GM23338 (cell line): Measurements from ENCODE around the gene DLX2. TPM values are rescaled to one million over a fixed set of nuclear protein-coding genes. Genes with fewer than 3 reads are reported as not detected.

Experiments used
- ATAC-seq: fragments of 200-7000 bp; cut with Tn5 transposase; 3 replicates; pipeline ENCODE4 v1.9.1; 2020
- DNase-seq: peaks from one replicate; pipeline ENCODE4 v3.0.0-alpha.2; 2015; ENCODE audit warnings: low spot score
- H2AFZ ChIP-seq: fragments of 200-600 bp; sonication (generic); 2 replicates; pipeline ENCODE4 v1.8.0; 2016; ENCODE audit warnings: antibody characterized with exemption, mild to moderate bottlenecking, moderate library complexity
- H3F3A ChIP-seq: fragments of 200-600 bp; sonication (generic); replicated peaks from 2 replicates; pipeline ENCODE4 v1.8.0; 2017; ENCODE audit warnings: antibody characterized with exemption, mixed run types, low read depth
- H3K27ac ChIP-seq: fragments of 200-600 bp; sonication (generic); 2 replicates; pipeline ENCODE4 v1.6.1; 2016; ENCODE audit warnings: low read depth
- H3K27me3 ChIP-seq: fragments of 200-600 bp; sonication (generic); 2 replicates; pipeline ENCODE4 v1.8.0; 2016; ENCODE audit warnings: mild to moderate bottlenecking, mixed run types, moderate library complexity; ENCODE audit not compliant: insufficient read depth
- H3K36me3 ChIP-seq: fragments of 200-600 bp; sonication (generic); 2 replicates; pipeline ENCODE4 v1.8.0; 2016; ENCODE audit warnings: mild to moderate bottlenecking; ENCODE audit not compliant: insufficient read depth
- H3K4me1 ChIP-seq: fragments of 200-600 bp; sonication (generic); 2 replicates; pipeline ENCODE4 v1.8.0; 2016; ENCODE audit warnings: mild to moderate bottlenecking, moderate library complexity; ENCODE audit not compliant: insufficient read depth
- H3K4me2 ChIP-seq: fragments of 200-600 bp; sonication (generic); 2 replicates; pipeline ENCODE4 v1.7.1; 2017; ENCODE audit warnings: mixed run types
- H3K4me3 ChIP-seq: fragments of 200-600 bp; sonication (generic); 2 replicates; pipeline ENCODE4 v1.6.1; 2016; ENCODE audit warnings: mixed run types
- H3K79me2 ChIP-seq: fragments of 200-600 bp; sonication (generic); replicated peaks from 2 replicates; pipeline ENCODE4 v1.8.0; 2017; ENCODE audit warnings: mild to moderate bottlenecking; ENCODE audit not compliant: insufficient read depth
- H3K9me2 ChIP-seq: fragments of 200-600 bp; sonication (generic); 2 replicates; pipeline ENCODE4 v1.8.0; 2017; ENCODE audit not compliant: insufficient read depth
- H4K20me1 ChIP-seq: fragments of 200-600 bp; sonication (generic); replicated peaks from 2 replicates; pipeline ENCODE4 v1.8.0; 2017; ENCODE audit warnings: mild to moderate bottlenecking; ENCODE audit not compliant: insufficient read depth
- H3K27ac Mint-ChIP-seq: 2 replicates; pipeline ENCODE4 v1.8.0; 2020; ENCODE audit warnings: inconsistent platforms, mild to moderate bottlenecking, moderate library complexity, mixed read lengths
- H3K27me3 Mint-ChIP-seq: 3 replicates; pipeline ENCODE4 v1.8.0; 2022; ENCODE audit warnings: low read depth, mild to moderate bottlenecking, moderate library complexity, mixed read lengths, inconsistent platforms; ENCODE audit not compliant: insufficient read depth, poor library complexity
- H3K36me3 Mint-ChIP-seq: 3 replicates; pipeline ENCODE4 v1.8.0; 2021; ENCODE audit warnings: low read depth, mild to moderate bottlenecking, inconsistent platforms, moderate library complexity, mixed read lengths
- H3K4me1 Mint-ChIP-seq: 3 replicates; pipeline ENCODE4 v1.8.0; 2020; ENCODE audit warnings: mild to moderate bottlenecking, inconsistent platforms, mixed read lengths
- H3K4me3 Mint-ChIP-seq: 3 replicates; pipeline ENCODE4 v1.8.0; 2021; ENCODE audit warnings: moderate library complexity, mild to moderate bottlenecking, inconsistent platforms, mixed read lengths
- H3K9me3 Mint-ChIP-seq: 3 replicates; pipeline ENCODE4 v1.8.0; 2020; ENCODE audit warnings: moderate library complexity, mild to moderate bottlenecking, inconsistent platforms, mixed read lengths
- CREB1 ChIP-seq: fragments of 250-450 bp; sonication (Bioruptor Pico); IDR thresholded peaks from 2 replicates; pipeline ENCODE4 v1.5.0; 2020; ENCODE audit warnings: low read depth, mild to moderate bottlenecking, moderate library complexity
- EZH2 ChIP-seq: fragments of 200-600 bp; sonication (generic); IDR thresholded peaks from one replicate; pipeline ENCODE4 v1.8.0; 2017; ENCODE audit warnings: antibody characterized with exemption, mild to moderate bottlenecking, low read depth; ENCODE audit not compliant: unreplicated experiment
- EZH2phosphoT487 ChIP-seq: fragments of 200-600 bp; sonication (generic); IDR thresholded peaks from one replicate; pipeline ENCODE4 v1.8.1; 2018; ENCODE audit warnings: antibody characterized with exemption; ENCODE audit not compliant: unreplicated experiment
- JUNB ChIP-seq: IDR thresholded peaks from one replicate; pipeline ENCODE4 v1.6.1; 2016; ENCODE audit warnings: antibody characterized with exemption; ENCODE audit not compliant: unreplicated experiment
- NANOG ChIP-seq: IDR thresholded peaks from 2 replicates; pipeline ENCODE4 v1.6.1; 2016; ENCODE audit warnings: antibody characterized with exemption, borderline replicate concordance
- STAT1 ChIP-seq: IDR thresholded peaks from one replicate; pipeline ENCODE4 v1.6.1; 2016; ENCODE audit warnings: antibody characterized with exemption; ENCODE audit not compliant: unreplicated experiment
- polyA plus RNA-seq: library from polyadenylated mRNA; unstranded; fragments of >200 nt; fragmentation: Nextera tagmentation; extraction: Ambion mirVana; gene quantifications from 2 replicates; pipeline ENCODE4 v1.2.1, GENCODE V29; 2016
- total RNA-seq: library from RNA; depleted of rRNA; stranded (reverse); fragments of >200 nt; shearing (Covaris generic); gene quantifications from 2 replicates; pipeline ENCODE4 v1.2.3, GENCODE V29; 2014
- TF ChIP-seq, protein P1 (sequence below): IDR thresholded peaks from one replicate; pipeline ENCODE4 v1.6.1; 2018; ENCODE audit warnings: antibody characterized with exemption; ENCODE audit not compliant: unreplicated experiment
- TF ChIP-seq, protein P2 (sequence below): IDR thresholded peaks from 2 replicates; pipeline ENCODE4 v1.6.1; 2016; ENCODE audit warnings: antibody characterized with exemption
- TF ChIP-seq, protein P3 (sequence below): fragments of 250-450 bp; sonication (Bioruptor Pico); IDR thresholded peaks from 2 replicates; pipeline ENCODE4 v1.5.0; 2020; ENCODE audit warnings: mild to moderate bottlenecking, moderate library complexity

Gene DLX2
- total and polyA plus RNA-seq, 2 experiments from 2014 or later = 0.08 to 0.24 TPM

DNA sequence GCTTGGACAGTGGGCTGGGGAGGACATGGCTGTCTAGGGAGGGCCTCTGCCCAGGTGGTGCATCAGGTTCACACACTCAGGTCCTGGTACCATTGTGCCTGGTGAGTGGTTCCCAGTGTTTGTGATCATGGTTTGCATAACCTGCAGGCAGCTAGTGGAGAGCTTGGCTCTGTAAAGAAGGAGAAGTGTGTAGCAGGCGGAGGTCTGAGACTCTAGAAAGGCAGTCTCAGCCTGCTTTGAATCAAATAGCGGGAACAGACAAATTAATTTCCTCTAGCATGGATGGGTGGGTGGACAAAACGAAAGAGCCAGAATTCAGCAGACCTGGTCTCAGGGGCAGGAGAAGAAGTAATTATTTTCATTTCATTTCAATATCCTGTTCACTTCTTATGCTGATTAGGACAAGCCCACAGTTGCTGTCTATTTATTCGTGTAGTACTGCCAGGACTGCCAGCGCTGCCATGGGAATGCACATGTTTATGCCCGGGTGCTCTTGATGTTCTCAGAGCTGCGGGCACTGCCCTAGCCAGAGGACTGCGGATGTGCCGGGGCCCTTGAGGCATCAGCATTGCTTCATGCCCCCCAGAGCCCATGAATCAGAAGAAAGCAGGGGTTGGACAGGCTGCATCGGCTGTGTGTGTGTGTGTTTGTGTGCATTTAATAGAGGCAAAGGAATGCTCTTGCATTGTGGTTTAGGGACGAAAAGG lies 45.4 kb upstream of the DLX2 start:
- Mint-ChIP-seq H3K27me3 (peaks cover 9% of the 10 kb centered on the region), H3K9me3 (peaks cover 5% of the 10 kb centered on the region; the same call in 1 of the 3 replicates), H3K36me3 (0 out of 3 replicates have a peak, but pooled peaks cover 3% of the 10 kb centered on the region), H3K27ac (no peak overlapping the region), H3K4me3 (no peak overlapping the region), H3K4me1 (peaks cover 1% of the 10 kb centered on the region)
- Histone ChIP-seq H3K4me2 (no peak overlapping the region), H3K4me3 (no peak overlapping the region), H4K20me1 (no peaks in the 10 kb centered on the region), H3K4me1 (no peaks in the 10 kb centered on the region), H3K79me2 (no peaks in the 10 kb centered on the region), H3K36me3 (no peaks in the 10 kb centered on the region), H3K9me2 (no peaks in the 10 kb centered on the region), H3K27me3 (no peaks in the 10 kb centered on the region), H3K27ac (no peak overlapping the region), H3F3A (no peaks in the 10 kb centered on the region), H2AFZ (no peak overlapping the region)
- ATAC-seq (no peak), DNase-seq (no peak)
- no peak for TF ChIP-seq STAT1
- TF ChIP-seq, protein P1, sequence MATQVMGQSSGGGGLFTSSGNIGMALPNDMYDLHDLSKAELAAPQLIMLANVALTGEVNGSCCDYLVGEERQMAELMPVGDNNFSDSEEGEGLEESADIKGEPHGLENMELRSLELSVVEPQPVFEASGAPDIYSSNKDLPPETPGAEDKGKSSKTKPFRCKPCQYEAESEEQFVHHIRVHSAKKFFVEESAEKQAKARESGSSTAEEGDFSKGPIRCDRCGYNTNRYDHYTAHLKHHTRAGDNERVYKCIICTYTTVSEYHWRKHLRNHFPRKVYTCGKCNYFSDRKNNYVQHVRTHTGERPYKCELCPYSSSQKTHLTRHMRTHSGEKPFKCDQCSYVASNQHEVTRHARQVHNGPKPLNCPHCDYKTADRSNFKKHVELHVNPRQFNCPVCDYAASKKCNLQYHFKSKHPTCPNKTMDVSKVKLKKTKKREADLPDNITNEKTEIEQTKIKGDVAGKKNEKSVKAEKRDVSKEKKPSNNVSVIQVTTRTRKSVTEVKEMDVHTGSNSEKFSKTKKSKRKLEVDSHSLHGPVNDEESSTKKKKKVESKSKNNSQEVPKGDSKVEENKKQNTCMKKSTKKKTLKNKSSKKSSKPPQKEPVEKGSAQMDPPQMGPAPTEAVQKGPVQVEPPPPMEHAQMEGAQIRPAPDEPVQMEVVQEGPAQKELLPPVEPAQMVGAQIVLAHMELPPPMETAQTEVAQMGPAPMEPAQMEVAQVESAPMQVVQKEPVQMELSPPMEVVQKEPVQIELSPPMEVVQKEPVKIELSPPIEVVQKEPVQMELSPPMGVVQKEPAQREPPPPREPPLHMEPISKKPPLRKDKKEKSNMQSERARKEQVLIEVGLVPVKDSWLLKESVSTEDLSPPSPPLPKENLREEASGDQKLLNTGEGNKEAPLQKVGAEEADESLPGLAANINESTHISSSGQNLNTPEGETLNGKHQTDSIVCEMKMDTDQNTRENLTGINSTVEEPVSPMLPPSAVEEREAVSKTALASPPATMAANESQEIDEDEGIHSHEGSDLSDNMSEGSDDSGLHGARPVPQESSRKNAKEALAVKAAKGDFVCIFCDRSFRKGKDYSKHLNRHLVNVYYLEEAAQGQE = no peak
- TF ChIP-seq CREB1 = no peak
- no peak for TF ChIP-seq NANOG
- no peak for TF ChIP-seq EZH2phosphoT487
- no peak for TF ChIP-seq JUNB
- TF ChIP-seq, protein P2, sequence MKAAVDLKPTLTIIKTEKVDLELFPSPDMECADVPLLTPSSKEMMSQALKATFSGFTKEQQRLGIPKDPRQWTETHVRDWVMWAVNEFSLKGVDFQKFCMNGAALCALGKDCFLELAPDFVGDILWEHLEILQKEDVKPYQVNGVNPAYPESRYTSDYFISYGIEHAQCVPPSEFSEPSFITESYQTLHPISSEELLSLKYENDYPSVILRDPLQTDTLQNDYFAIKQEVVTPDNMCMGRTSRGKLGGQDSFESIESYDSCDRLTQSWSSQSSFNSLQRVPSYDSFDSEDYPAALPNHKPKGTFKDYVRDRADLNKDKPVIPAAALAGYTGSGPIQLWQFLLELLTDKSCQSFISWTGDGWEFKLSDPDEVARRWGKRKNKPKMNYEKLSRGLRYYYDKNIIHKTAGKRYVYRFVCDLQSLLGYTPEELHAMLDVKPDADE = no peak
- no peak for TF ChIP-seq EZH2

DNA sequence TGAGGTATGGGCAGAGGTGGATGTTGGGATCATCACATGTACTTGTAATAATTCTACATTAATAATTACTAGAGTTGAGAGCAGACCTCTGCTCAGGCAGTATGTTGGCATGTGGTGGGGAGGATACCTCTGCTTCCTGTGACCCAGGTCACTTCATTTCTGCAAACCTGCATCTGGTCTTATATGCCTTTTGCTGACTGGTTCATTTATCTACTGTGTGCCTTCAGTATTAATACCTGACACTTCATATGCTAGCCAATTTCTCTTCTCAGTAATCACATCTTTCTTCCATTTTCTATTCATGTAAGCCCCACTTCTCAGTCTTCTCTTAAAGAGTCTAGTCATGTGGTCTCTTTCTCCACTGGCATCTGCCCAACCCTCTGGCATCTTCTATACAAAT lies 41.1 kb upstream of the DLX2 start:
- Mint-ChIP-seq H3K4me1 (peaks cover 4% of the 10 kb centered on the region; the same call in 2 of the 3 replicates), H3K36me3 (no peaks in the 10 kb centered on the region), H3K4me3 (no peak overlapping the region), H3K27me3 (peaks cover 9% of the 10 kb centered on the region), H3K9me3 (no peaks in the 10 kb centered on the region), H3K27ac (no peak overlapping the region)
- no peak for DNase-seq
- no peak for ATAC-seq
- no peaks in the 10 kb centered on the region for H3K4me1 ChIP-seq
- no peaks in the 10 kb centered on the region for H3K27me3 ChIP-seq
- no peaks in the 10 kb centered on the region; the same call in 1 of the 2 replicates for H3K36me3 ChIP-seq
- no peak overlapping the region for H3K27ac ChIP-seq
- H4K20me1 ChIP-seq = no peaks in the 10 kb centered on the region
- H3K9me2 ChIP-seq = no peaks in the 10 kb centered on the region
- H3K4me3 ChIP-seq = no peak overlapping the region
- H3K79me2 ChIP-seq = no peaks in the 10 kb centered on the region
- H3F3A ChIP-seq = no peaks in the 10 kb centered on the region
- H3K4me2 ChIP-seq = no peak overlapping the region
- H2AFZ ChIP-seq = no peak overlapping the region
- TF ChIP-seq JUNB = no peak
- TF ChIP-seq, protein P3, sequence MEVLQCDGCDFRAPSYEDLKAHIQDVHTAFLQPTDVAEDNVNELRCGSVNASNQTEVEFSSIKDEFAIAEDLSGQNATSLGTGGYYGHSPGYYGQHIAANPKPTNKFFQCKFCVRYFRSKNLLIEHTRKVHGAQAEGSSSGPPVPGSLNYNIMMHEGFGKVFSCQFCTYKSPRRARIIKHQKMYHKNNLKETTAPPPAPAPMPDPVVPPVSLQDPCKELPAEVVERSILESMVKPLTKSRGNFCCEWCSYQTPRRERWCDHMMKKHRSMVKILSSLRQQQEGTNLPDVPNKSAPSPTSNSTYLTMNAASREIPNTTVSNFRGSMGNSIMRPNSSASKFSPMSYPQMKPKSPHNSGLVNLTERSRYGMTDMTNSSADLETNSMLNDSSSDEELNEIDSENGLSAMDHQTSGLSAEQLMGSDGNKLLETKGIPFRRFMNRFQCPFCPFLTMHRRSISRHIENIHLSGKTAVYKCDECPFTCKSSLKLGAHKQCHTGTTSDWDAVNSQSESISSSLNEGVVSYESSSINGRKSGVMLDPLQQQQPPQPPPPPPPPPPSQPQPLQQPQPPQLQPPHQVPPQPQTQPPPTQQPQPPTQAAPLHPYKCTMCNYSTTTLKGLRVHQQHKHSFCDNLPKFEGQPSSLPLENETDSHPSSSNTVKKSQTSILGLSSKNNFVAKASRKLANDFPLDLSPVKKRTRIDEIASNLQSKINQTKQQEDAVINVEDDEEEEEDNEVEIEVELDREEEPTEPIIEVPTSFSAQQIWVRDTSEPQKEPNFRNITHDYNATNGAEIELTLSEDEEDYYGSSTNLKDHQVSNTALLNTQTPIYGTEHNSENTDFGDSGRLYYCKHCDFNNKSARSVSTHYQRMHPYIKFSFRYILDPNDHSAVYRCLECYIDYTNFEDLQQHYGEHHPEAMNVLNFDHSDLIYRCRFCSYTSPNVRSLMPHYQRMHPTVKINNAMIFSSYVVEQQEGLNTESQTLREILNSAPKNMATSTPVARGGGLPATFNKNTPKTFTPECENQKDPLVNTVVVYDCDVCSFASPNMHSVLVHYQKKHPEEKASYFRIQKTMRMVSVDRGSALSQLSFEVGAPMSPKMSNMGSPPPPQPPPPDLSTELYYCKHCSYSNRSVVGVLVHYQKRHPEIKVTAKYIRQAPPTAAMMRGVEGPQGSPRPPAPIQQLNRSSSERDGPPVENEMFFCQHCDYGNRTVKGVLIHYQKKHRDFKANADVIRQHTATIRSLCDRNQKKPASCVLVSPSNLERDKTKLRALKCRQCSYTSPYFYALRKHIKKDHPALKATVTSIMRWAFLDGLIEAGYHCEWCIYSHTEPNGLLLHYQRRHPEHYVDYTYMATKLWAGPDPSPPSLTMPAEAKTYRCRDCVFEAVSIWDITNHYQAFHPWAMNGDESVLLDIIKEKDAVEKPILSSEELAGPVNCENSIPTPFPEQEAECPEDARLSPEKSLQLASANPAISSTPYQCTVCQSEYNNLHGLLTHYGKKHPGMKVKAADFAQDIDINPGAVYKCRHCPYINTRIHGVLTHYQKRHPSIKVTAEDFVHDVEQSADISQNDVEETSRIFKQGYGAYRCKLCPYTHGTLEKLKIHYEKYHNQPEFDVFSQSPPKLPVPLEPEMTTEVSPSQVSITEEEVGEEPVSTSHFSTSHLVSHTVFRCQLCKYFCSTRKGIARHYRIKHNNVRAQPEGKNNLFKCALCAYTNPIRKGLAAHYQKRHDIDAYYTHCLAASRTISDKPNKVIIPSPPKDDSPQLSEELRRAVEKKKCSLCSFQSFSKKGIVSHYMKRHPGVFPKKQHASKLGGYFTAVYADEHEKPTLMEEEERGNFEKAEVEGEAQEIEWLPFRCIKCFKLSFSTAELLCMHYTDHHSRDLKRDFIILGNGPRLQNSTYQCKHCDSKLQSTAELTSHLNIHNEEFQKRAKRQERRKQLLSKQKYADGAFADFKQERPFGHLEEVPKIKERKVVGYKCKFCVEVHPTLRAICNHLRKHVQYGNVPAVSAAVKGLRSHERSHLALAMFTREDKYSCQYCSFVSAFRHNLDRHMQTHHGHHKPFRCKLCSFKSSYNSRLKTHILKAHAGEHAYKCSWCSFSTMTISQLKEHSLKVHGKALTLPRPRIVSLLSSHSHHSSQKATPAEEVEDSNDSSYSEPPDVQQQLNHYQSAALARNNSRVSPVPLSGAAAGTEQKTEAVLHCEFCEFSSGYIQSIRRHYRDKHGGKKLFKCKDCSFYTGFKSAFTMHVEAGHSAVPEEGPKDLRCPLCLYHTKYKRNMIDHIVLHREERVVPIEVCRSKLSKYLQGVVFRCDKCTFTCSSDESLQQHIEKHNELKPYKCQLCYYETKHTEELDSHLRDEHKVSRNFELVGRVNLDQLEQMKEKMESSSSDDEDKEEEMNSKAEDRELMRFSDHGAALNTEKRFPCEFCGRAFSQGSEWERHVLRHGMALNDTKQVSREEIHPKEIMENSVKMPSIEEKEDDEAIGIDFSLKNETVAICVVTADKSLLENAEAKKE (CRISPR knock-in tag) = no peak
